HepG2 (cell line): ENCODE measurements around the gene ECHS1. TPM values are rescaled to one million over a fixed set of nuclear protein-coding genes. Genes with fewer than 3 reads are reported as not detected.

Source experiments
- ARID2 ChIP-seq: sonication (generic); formaldehyde crosslinking; IDR thresholded peaks from 2 replicates; pipeline ENCODE4 v1.8.1; 2022; ENCODE audit warnings: mild to moderate bottlenecking, missing genetic modification reagents, borderline replicate concordance
- CBFB ChIP-seq: sonication (generic); formaldehyde crosslinking; IDR thresholded peaks from 2 replicates; pipeline ENCODE4 v1.4.0; 2020; ENCODE audit warnings: missing genetic modification reagents
- ELF3 ChIP-seq: IDR thresholded peaks from 2 replicates; pipeline ENCODE4 v1.6.1; 2016; ENCODE audit warnings: missing genetic modification reagents, missing compliant biosample characterization
- EP300 ChIP-seq, 3 experiments: sonication (generic) in 1 of 3; formaldehyde crosslinking in 1 of 3; IDR thresholded peaks; 2 replicates each; pipeline versions ENCODE4 v1.5.1 to v1.6.1; 2011 to 2020; ENCODE audit warnings: low read depth in 2 of 3, low read length in 2 of 3, borderline replicate concordance in 1 of 3, improper control_type of control experiment in 1 of 3, mild to moderate bottlenecking in 1 of 3, missing genetic modification reagents in 1 of 3, moderate library complexity in 1 of 3
- FOXO1 ChIP-seq: sonication (generic); formaldehyde crosslinking; IDR thresholded peaks from 2 replicates; pipeline ENCODE4 v1.4.0; 2020; ENCODE audit warnings: missing genetic modification reagents
- HNF4G ChIP-seq, 2 experiments: sonication (generic) in 1 of 2; formaldehyde crosslinking in 1 of 2; IDR thresholded peaks; 2 replicates each; pipeline versions ENCODE4 v1.4.0 to v1.6.1; 2011 to 2020; ENCODE audit warnings: borderline replicate concordance in 2 of 2, low read depth in 2 of 2, mild to moderate bottlenecking in 2 of 2, low read length in 1 of 2, missing genetic modification reagents in 1 of 2, moderate library complexity in 1 of 2
- KLF11 ChIP-seq: IDR thresholded peaks from 2 replicates; pipeline ENCODE4 v1.6.1; 2016; ENCODE audit warnings: missing compliant biosample characterization
- MAF1 ChIP-seq: sonication (generic); formaldehyde crosslinking; IDR thresholded peaks from 2 replicates; pipeline ENCODE4 v1.5.0; 2020; ENCODE audit warnings: missing genetic modification reagents, borderline replicate concordance
- MXI1 ChIP-seq: IDR thresholded peaks from 3 replicates; pipeline ENCODE4 v1.6.1; 2012; ENCODE audit warnings: low read depth, low read length, inconsistent platforms, borderline replicate concordance
- NONO ChIP-seq, 2 experiments: fragments of 450-650 bp in 1 of 2; sonication (generic) in 1 of 2; formaldehyde crosslinking in 1 of 2; IDR thresholded peaks in 1 of 2; conservative IDR thresholded peaks in 1 of 2; 2 replicates each; pipeline versions ENCODE4 v1.6.1 to v1.8.0; 2017 to 2022; ENCODE audit warnings: mild to moderate bottlenecking in 1 of 2, missing genetic modification reagents in 1 of 2, moderate library complexity in 1 of 2
- NPAS2 ChIP-seq: sonication (generic); formaldehyde crosslinking; IDR thresholded peaks from 2 replicates; pipeline ENCODE4 v1.8.0; 2022; ENCODE audit warnings: mild to moderate bottlenecking, missing genetic modification reagents, borderline replicate concordance
- PHF8 ChIP-seq: sonication (generic); formaldehyde crosslinking; IDR thresholded peaks from 2 replicates; pipeline ENCODE4 v1.5.0; 2020; ENCODE audit warnings: missing genetic modification reagents
- PTBP1 ChIP-seq: fragments of 200-400 bp; formaldehyde crosslinking; IDR thresholded peaks from 2 replicates; pipeline ENCODE4 v1.6.1; 2018; ENCODE audit warnings: low read length, low read depth; ENCODE audit not compliant: poor library complexity, severe bottlenecking
- RELA ChIP-seq: sonication (generic); formaldehyde crosslinking; IDR thresholded peaks from 2 replicates; pipeline ENCODE4 v1.4.0; 2020; ENCODE audit warnings: missing genetic modification reagents
- ZBTB1 ChIP-seq: sonication (generic); formaldehyde crosslinking; IDR thresholded peaks from 2 replicates; pipeline ENCODE4 v1.4.0; 2020; ENCODE audit warnings: missing genetic modification reagents, borderline replicate concordance
- ZNF205 ChIP-seq: IDR thresholded peaks from 2 replicates; pipeline ENCODE4 v1.6.1; 2018; ENCODE audit warnings: missing biosample characterization, missing genetic modification reagents
- ZNF207 ChIP-seq: fragments of 450-650 bp; IDR thresholded peaks from 2 replicates; pipeline ENCODE4 v1.6.1; 2016; ENCODE audit warnings: antibody characterized with exemption, borderline replicate concordance
- ZNF749 ChIP-seq: sonication (generic); formaldehyde crosslinking; IDR thresholded peaks from 2 replicates; pipeline ENCODE4 v1.8.0; 2022; ENCODE audit warnings: mild to moderate bottlenecking, missing genetic modification reagents, moderate library complexity, borderline replicate concordance
- ZNF773 ChIP-seq: sonication (generic); formaldehyde crosslinking; IDR thresholded peaks from 2 replicates; pipeline ENCODE4 v1.4.0; 2020; ENCODE audit warnings: missing genetic modification reagents, borderline replicate concordance
- ZNF780A ChIP-seq: sonication (generic); formaldehyde crosslinking; IDR thresholded peaks from 2 replicates; pipeline ENCODE4 v1.8.0; 2022; ENCODE audit warnings: mild to moderate bottlenecking, missing genetic modification reagents, moderate library complexity
- ZNF782 ChIP-seq: sonication (generic); formaldehyde crosslinking; IDR thresholded peaks from 2 replicates; pipeline ENCODE4 v1.4.0; 2020; ENCODE audit warnings: missing genetic modification reagents, mild to moderate bottlenecking, borderline replicate concordance
- polyA plus RNA-seq, 8 experiments: library from polyadenylated mRNA; depleted of rRNA in 3 of 8; stranded (reverse) in 7 of 8; unstranded in 1 of 8; fragments of >200 nt; fragmentation: Illumina TruSeq in 4 of 8; extraction: Trizol in 4 of 8; gene quantifications; 2 replicates each; pipeline versions ENCODE4 v1.2.1 to v1.2.3, GENCODE V29; 2011 to 2016; ENCODE audit warnings: low read depth in 4 of 8, missing spikeins in 1 of 8, mixed read lengths in 1 of 8; ENCODE audit not compliant: insufficient read depth in 1 of 8
- total RNA-seq, 5 experiments: library from RNA; depleted of rRNA; stranded (reverse); fragments of >200 nt; fragmentation: Illumina TruSeq; extraction: Trizol; gene quantifications; 2 replicates each; pipeline ENCODE4 v1.2.3, GENCODE V29; 2016; ENCODE audit warnings: low read depth in 1 of 5
- TF ChIP-seq, protein P1 (sequence below): sonication (generic); formaldehyde crosslinking; IDR thresholded peaks from 2 replicates; pipeline ENCODE4 v1.8.0; 2022; ENCODE audit warnings: mild to moderate bottlenecking, missing genetic modification reagents
- TF ChIP-seq, protein P2 (sequence below): IDR thresholded peaks from 2 replicates; pipeline ENCODE4 v1.6.1; 2016; ENCODE audit warnings: missing compliant biosample characterization, missing genetic modification reagents, borderline replicate concordance
- TF ChIP-seq, protein P3 (sequence below): sonication (generic); formaldehyde crosslinking; IDR thresholded peaks from 2 replicates; pipeline ENCODE4 v1.5.0; 2020; ENCODE audit warnings: mild to moderate bottlenecking, missing genetic modification reagents, moderate library complexity

The ECHS1 gene
- total and polyA plus RNA-seq, 2 of the 13 experiments (the other 11 are each of a cell fraction or from before 2014, with no cell fraction given), result 32.7 to 195 TPM

DNA sequence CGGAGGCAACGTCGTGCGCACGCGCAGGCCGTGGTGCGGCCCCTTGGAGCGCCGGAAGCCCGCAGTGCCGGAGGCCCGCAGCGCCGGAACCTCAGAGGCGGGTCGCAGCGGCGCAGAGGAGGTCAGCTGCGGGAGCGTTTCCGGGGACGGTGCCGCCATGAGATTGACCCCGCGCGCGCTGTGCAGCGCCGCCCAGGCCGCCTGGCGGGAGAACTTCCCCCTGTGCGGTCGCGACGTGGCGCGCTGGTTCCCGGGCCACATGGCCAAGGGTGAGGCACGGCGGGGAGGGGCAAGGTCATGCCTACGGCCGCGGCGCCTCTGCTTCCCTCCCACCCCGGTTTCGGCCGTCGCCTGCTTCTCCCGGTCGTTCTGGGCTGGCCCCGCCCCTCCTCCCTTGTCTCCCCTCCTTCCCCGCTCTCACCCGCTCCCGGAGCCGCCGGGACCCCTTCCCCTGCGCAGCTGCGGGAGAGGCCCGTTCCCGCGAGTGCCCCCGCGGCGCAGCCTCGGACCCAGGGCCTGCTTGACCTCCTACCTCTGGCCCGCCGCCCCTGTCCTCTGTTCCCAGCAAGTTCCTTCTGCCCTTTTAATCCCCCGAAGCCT, 21.0 kb upstream of the ECHS1 start, which contains the start of gene MTG1 (continued):
- 0 out of 4 replicates have a peak, but pooled peaks of 1 of the 2 experiments have one; percentile 4 for TF ChIP-seq EP300 (IDR thresholded peaks at IDR 0.05; ENCODE audit: low read depth in 2 of 2, low read length in 2 of 2)
- peak; percentile 61 for TF ChIP-seq EP300 (CRISPR knock-in tag; IDR thresholded peaks at IDR 0.05; ENCODE audit: borderline replicate concordance)
- peak; percentile 90; the same call in 1 of the 2 replicates for TF ChIP-seq CBFB (CRISPR knock-in tag)
- TF ChIP-seq ZNF749 (CRISPR knock-in tag), result peak; percentile 95; the same call in 1 of the 2 replicates
- peak; percentile 85; the same call in 1 of the 2 replicates for TF ChIP-seq ZNF782 (CRISPR knock-in tag)
- TF ChIP-seq ZNF773 (CRISPR knock-in tag), result peak; percentile 43; the same call in 1 of the 2 replicates
- TF ChIP-seq MAF1, result peak; percentile 85; the same call in 1 of the 2 replicates
- TF ChIP-seq NPAS2 (CRISPR knock-in tag), result no peak
- TF ChIP-seq FOXO1, result peak; percentile 69
- TF ChIP-seq, protein P1, sequence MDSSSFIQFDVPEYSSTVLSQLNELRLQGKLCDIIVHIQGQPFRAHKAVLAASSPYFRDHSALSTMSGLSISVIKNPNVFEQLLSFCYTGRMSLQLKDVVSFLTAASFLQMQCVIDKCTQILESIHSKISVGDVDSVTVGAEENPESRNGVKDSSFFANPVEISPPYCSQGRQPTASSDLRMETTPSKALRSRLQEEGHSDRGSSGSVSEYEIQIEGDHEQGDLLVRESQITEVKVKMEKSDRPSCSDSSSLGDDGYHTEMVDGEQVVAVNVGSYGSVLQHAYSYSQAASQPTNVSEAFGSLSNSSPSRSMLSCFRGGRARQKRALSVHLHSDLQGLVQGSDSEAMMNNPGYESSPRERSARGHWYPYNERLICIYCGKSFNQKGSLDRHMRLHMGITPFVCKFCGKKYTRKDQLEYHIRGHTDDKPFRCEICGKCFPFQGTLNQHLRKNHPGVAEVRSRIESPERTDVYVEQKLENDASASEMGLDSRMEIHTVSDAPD (CRISPR knock-in tag), result peak; percentile 57; the same call in 1 of the 2 replicates
- TF ChIP-seq, protein P2, sequence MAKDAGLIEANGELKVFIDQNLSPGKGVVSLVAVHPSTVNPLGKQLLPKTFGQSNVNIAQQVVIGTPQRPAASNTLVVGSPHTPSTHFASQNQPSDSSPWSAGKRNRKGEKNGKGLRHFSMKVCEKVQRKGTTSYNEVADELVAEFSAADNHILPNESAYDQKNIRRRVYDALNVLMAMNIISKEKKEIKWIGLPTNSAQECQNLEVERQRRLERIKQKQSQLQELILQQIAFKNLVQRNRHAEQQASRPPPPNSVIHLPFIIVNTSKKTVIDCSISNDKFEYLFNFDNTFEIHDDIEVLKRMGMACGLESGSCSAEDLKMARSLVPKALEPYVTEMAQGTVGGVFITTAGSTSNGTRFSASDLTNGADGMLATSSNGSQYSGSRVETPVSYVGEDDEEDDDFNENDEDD (CRISPR knock-in tag), result peak; percentile 95
- TF ChIP-seq ZNF780A (CRISPR knock-in tag), result no peak
- TF ChIP-seq ZBTB1 (CRISPR knock-in tag), result peak; percentile 95
- peak; percentile 79 for TF ChIP-seq ELF3 (CRISPR knock-in tag)
- peak; percentile 68; the same call in 1 of the 2 replicates for TF ChIP-seq ARID2 (CRISPR knock-in tag)
- TF ChIP-seq ZNF205 (CRISPR knock-in tag), result peak; percentile 46; the same call in 1 of the 2 replicates
- TF ChIP-seq NONO (IDR thresholded peaks at IDR 0.05), result no peak
- peak; percentile 90 for TF ChIP-seq NONO (CRISPR knock-in tag; conservative IDR thresholded peaks at IDR 0.05)
- peak; percentile 97 for TF ChIP-seq PHF8 (CRISPR knock-in tag)
- TF ChIP-seq, protein P3, sequence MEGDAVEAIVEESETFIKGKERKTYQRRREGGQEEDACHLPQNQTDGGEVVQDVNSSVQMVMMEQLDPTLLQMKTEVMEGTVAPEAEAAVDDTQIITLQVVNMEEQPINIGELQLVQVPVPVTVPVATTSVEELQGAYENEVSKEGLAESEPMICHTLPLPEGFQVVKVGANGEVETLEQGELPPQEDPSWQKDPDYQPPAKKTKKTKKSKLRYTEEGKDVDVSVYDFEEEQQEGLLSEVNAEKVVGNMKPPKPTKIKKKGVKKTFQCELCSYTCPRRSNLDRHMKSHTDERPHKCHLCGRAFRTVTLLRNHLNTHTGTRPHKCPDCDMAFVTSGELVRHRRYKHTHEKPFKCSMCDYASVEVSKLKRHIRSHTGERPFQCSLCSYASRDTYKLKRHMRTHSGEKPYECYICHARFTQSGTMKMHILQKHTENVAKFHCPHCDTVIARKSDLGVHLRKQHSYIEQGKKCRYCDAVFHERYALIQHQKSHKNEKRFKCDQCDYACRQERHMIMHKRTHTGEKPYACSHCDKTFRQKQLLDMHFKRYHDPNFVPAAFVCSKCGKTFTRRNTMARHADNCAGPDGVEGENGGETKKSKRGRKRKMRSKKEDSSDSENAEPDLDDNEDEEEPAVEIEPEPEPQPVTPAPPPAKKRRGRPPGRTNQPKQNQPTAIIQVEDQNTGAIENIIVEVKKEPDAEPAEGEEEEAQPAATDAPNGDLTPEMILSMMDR (CRISPR knock-in tag), result peak; percentile 66
- TF ChIP-seq KLF11, result peak; percentile 37; the same call in 1 of the 2 replicates
- TF ChIP-seq RELA (CRISPR knock-in tag), result peak; percentile 76; the same call in 1 of the 2 replicates
- no peak for TF ChIP-seq PTBP1
- peak; percentile 95; the same call in 2 of the 3 replicates for TF ChIP-seq MXI1
- peak; percentile 22; the same call in 1 of the 2 replicates for TF ChIP-seq HNF4G (IDR thresholded peaks at IDR 0.05; ENCODE audit: borderline replicate concordance, low read depth, low read length)
- TF ChIP-seq HNF4G (CRISPR knock-in tag; IDR thresholded peaks at IDR 0.05; ENCODE audit: borderline replicate concordance, low read depth), result no peak
- TF ChIP-seq ZNF207, result no peak
